GM21529 (cell line): Measurements from ENCODE around the gene HMGXB3.

Source experiments
- ATAC-seq: cut with Tn5 transposase; IDR thresholded peaks from one replicate; pipeline ENCODE4 v1.9.1; 2021; ENCODE audit not compliant: unreplicated experiment

HMGXB3 gene, protein sequence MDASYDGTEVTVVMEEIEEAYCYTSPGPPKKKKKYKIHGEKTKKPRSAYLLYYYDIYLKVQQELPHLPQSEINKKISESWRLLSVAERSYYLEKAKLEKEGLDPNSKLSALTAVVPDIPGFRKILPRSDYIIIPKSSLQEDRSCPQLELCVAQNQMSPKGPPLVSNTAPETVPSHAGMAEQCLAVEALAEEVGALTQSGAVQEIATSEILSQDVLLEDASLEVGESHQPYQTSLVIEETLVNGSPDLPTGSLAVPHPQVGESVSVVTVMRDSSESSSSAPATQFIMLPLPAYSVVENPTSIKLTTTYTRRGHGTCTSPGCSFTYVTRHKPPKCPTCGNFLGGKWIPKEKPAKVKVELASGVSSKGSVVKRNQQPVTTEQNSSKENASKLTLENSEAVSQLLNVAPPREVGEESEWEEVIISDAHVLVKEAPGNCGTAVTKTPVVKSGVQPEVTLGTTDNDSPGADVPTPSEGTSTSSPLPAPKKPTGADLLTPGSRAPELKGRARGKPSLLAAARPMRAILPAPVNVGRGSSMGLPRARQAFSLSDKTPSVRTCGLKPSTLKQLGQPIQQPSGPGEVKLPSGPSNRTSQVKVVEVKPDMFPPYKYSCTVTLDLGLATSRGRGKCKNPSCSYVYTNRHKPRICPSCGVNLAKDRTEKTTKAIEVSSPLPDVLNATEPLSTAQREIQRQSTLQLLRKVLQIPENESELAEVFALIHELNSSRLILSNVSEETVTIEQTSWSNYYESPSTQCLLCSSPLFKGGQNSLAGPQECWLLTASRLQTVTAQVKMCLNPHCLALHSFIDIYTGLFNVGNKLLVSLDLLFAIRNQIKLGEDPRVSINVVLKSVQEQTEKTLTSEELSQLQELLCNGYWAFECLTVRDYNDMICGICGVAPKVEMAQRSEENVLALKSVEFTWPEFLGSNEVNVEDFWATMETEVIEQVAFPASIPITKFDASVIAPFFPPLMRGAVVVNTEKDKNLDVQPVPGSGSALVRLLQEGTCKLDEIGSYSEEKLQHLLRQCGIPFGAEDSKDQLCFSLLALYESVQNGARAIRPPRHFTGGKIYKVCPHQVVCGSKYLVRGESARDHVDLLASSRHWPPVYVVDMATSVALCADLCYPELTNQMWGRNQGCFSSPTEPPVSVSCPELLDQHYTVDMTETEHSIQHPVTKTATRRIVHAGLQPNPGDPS (N-terminal part only)

DNA sequence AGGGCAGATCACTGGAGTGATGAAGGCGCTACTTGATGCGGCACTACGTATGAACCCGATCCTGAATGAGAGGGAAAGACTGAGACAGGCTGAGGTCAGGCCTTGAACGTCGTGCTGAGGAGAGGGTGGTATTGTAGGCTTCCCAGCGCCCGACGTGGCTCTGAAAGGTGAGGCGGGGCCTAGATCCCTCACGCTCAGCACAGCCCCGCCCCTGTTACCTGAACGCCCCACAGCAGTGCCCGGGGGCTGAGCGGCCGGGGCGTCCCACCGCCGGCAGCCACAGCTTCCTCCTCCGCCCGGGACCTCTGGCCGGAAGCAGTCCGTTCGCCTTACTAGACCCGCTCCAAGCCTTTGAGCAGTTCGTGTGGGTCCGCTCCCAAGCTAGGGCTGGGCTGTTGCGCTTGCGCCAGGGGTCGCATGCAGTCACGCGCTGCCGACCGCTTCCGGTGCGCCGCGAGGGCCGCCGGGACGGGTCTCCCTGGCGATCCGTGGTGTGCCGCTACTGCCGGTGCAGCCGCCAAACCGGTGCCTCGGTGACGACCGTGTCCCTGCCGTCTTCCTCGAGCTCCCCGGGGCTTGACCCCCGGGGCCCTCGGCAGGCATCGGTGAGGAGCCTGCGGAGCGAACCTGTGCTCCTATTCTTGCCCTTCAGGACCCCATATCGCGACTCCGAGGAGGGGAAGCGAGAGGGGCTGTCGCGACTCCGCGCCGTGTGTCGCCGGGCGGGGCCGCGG lies at the start of gene HMGXB3, which contains the start of gene TIGD6:
Gene HMGXB3, plus strand, starts transcription at position 484 of the 734 bp plus-strand sequence. CDS start 4,114 bp downstream, outside the sequence.
Gene TIGD6, minus strand, starts transcription at position 399 of the 734 bp plus-strand sequence. CDS start 4,306 bp downstream, outside the sequence.
- peak; percentile 83 for ATAC-seq

DNA sequence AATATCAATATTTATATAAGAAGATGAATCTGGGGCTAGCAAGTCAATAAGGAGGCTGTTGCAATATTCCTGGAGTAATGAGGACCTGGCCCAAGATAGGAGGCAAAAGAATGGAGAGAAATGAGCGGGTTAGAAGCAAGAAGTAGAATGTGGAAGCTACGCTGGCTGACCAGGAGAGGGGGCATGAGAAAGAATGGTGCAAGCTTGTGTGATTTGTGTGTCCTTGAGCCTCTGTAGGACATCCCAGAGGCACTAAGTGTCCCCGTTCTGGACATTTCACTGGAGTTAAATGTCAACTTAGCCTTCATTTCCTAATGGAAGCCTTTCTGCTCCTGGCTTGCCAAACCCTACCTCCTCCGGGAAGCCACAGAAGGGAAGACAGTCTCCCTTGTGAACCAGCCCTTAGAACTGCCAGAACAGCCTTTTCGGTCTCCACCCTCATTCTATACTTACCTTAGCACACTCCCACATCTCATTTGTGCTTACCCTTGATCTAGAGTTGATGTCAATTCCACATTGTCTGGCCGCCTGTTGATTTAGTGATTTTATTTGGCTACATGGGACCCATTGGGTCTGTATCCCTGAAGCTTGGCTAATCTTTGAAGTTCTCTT lies 49.3 kb upstream of the HMGXB3 start:
- no peak for ATAC-seq

DNA sequence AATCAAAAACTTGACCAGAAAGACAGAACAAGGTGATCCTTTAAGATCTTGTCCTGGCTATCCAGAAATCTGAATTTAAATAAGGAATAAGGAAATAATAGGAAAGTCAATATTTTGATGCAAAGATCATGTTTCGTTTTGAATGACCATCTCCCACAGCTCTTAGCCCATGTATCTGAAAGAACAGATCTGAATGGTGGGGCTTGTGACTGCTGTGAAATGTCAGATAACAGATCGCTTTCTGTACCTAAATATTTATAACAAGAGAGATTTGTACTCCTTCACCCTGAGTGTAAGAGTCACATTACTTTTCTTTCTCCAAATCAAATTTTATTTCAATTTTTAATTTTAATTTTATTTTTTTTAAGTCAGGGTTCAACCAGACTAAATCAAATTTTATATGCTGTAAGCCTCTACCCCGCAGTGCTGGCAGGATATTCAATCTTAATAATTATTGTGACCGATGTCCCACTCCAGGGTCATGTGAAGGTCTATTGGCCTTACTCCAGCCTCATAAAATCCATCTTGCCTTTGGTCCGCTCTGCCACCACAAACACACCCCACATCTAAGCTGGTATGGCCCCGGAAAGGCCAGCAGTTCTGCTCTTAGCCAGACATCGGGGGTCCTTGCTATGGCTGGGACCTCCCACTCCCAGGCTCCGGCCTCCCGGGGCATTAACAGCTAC lies 47.0 kb upstream of the HMGXB3 start:
- ATAC-seq = no peak

DNA sequence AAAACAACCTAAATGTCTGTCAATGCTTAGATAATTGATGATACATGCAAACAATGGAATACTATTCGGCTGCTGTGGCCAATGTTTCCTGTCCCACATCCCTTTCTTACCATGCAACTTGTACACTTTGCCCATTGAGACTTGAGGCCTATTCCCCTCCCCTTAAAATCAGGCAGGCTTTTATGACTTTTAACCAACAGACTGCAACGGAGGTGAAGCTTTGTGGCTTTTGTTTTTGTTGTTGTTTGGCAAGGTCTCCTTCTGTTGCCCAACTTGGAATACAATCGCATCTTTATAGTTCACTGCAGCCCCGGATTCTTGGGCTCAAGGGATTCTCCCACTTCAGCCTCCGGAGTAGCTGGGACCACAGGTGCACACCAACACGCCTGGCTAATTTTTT lies 45.7 kb upstream of the HMGXB3 start:
- no peak for ATAC-seq

DNA sequence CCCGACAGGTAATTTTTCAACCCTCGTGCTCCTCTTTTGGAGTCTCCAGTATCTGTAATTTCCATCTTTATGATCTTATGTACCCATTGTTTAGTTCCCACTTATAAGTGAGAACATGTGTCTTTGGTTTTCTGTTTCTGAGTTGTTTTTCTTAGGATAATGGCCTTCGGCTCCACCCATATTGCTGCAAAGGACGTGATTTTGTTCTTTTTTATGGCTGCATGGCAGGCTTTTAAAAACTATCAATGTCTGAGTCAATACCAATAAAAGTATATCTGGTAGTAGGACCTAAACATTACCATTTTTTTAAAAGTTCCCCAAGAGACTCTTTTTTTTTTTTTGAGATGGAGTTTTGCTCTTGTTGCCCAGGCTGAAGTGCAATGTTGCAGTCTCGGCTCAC lies 43.9 kb upstream of the HMGXB3 start:
- no peak for ATAC-seq

DNA sequence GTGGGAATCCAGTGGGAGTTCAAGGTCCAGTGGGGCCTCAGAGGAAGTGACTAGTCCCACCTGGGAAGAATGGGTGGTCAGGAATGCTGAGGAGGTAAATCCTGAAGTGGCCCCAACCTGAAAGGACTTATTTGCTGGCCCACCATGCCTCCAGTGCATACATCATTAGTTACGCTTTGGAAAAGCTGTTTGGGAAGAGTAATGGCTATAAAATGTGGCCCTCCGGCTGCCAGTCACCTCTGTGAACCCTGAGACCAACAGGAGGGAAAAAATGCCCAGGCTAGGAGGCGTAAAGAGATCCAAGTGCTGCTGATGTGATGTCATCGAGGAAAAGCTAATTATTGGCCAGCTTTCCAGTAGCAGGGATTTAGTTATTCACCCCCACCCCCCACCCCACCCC lies 42.7 kb upstream of the HMGXB3 start:
- ATAC-seq = no peak

DNA sequence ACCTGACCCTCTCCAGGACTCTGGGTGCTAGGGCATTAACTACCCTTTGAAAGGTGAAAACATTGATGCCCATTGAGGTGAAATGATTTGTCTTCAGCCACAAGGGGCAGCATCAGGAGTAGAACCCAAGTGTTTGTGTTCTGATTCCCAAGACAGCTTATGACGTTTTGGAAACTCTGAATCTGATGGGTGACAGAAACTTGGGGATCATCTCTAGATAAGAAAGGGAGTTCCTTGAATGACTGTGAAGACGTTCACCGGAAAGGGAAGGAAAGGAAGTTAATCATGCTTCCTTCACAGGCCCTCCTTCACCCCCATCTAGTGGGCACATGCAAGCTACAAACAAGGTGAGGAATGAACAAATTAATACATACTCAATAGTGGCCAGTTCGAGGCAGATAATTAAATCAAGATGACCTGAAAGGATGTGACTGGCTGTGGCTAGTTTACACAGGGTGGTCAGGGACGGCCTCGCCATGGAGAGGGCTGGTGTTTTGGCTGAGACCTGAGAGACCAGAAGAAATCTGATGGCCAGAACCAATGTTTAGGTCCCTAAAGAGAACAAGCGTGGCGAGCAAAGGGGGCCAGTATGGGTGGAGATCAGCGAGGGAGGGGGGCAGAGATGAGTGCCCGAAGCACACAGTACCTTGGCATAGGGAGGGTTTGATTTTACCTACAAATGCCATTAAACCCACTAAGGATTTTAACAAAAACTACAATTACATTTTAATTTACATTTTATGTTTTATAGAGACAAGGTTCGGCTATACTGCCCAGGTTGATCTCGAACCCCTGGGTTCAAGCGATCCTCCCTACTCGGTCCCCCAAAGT lies 40.9 kb upstream of the HMGXB3 start:
- peak; percentile 21 for ATAC-seq

DNA sequence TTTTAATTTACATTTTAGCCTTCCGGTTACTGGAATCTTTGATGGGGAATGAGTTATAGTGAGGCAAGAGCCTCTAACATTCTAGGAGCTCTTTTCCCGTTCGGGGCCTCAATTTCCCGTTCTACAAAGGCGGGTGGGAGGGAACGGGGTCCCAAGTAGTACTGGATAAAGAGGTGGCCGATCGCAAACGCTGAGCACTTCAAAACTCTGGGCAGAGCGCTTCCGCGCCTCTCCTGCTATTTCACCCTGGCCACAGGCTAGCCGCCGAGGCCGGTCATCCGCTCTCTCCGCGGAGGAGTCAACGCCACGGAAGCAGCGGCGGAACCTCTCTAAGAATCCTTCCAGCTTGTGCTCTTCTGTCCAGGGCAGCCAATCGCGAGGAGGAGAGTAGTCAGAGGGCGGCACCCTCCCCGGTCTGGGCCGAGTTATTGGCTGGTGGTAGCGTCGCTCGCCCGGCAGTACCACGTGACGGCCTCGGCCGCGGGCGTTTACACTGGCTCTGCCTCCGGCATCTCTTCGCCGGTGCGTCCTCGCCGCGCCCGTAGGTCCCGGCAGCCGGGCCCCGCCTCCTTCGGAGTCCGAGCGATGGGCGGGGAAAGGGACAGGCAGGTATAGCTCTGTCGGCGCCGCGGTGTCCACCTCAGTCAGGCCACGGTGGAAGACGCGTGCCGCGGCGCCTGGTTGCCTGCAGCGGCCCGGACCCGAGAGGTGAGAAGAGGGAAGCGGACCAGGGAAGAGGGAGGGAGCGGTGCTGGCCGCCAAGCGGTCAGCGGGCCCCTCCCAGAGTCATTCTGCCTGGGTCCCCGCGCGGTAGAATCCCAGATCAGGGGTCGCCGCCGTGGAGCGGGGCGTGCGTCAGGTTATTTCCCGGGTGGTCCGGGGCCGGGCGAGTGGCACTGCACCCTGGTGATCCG lies 40.0 kb upstream of the HMGXB3 start, which contains the start of gene SLC26A2:
Gene SLC26A2, plus strand, starts transcription at position 487 of the 914 bp plus-strand sequence. CDS start 16,895 bp downstream, outside the sequence.
- peak; percentile 97 for ATAC-seq

DNA sequence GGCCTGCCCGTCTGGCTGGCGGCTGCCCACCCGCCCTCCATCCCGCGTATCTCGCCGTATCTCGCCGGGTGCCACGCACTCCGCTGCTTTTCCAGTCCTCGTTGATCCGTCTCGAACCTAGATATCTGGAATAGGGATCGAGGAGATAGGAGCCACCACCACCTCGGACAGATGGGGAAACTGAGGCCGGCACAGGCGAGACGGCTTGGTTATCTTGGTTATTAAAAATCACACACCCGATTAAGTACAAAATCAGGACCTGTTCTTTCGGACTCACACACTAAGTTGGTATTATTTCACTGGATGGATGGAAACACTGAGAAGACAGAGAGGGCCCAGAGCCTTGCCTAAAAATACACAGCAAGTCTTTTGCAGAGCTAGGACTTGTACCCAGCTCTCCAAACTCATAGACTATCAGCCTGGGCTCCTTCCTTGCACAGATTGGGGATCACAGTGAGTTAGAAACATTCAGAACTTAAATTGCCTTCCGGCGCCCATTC lies 39.3 kb upstream of the HMGXB3 start:
- ATAC-seq = no peak

DNA sequence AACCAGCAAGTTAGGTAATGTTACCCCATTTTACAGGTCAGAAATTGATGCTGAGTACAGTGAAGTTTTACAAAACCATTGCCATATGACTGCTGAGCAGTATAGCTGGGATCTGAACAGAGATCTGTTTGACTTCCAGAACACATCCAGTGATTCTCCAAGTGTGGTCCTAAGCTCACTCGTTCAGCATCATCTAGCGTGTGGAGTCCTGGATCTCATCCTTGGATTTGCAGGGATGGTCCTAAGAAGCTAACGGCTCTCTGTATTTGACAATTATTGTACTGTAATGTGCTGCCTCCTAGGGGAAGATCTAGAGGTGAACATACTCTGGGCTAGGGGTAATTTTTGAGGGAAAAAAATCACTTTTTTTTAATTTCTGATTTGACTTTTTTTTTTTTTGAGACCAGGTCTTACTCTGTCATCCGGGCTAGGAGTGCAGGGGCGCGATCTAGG lies 38.6 kb upstream of the HMGXB3 start:
- ATAC-seq = no peak

DNA sequence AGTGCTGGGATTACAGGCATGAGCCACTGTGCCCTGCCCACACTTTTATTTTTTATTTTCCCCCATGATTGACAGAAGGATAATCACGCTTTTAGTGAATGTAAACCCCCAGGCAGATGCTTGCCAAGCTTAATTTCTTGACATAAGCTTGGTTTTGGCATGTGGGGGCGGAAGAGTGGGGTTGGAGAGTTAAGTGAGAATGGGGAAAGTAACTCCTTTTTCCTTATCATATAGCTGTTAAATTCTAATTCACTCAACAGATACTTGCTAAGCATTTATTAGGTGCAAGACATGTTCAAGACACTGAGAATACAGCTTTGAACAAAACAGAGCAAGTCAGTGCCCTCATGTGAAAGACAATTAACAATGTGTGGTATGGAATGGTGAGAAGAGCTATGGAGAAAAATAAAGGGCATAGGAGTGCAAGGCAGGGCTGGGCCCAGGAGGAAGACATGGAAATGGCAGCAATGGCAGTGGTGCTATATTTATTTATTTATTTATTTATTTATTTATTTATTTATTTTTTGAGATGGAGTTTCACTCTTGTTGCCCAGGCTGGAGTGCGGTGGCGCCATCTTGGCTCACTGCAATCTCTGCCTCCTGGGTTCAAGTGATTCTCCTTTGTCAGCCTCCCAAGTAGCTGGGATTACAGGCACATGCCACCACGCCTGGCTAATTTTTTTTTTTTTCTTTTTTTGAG lies 37.8 kb upstream of the HMGXB3 start:
- no peak for ATAC-seq

DNA sequence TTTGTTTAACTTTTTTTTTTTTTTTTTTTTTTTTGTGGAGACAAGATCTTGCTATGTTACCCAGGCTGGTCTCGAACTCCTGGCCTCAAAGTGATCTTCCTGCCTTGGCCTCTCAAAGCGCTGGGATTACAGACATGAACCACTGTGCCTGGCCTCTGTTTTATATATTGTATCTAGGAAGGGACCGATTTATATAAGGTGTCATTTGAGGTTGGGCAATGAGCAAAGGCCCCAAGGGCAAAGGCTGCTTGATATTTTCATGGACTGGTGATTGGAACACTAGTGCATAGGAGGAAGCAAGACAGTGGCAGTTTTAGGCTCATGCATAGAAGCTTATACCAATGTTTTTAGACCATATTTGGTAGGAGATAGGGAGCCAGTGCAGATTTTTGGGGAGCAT lies 36.8 kb upstream of the HMGXB3 start:
- no peak for ATAC-seq

DNA sequence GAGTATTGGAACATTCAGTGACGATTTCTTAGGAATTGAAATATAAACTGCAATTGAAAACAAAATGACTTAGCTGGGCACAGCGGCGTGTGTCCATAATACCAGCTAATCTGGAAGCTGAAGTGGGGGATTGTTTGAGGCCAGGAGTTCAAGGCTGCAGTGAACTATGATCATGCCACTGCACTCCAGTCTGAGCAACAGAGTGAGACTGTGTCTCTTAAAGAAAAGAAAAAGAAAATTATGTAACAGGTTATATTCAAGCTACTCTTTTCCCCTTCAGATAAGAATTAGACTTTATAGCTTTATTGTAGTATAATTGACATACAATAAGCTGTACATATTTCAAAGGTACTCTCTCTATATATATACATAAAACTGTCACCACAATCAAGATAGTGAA lies 33.6 kb upstream of the HMGXB3 start:
- ATAC-seq = no peak

DNA sequence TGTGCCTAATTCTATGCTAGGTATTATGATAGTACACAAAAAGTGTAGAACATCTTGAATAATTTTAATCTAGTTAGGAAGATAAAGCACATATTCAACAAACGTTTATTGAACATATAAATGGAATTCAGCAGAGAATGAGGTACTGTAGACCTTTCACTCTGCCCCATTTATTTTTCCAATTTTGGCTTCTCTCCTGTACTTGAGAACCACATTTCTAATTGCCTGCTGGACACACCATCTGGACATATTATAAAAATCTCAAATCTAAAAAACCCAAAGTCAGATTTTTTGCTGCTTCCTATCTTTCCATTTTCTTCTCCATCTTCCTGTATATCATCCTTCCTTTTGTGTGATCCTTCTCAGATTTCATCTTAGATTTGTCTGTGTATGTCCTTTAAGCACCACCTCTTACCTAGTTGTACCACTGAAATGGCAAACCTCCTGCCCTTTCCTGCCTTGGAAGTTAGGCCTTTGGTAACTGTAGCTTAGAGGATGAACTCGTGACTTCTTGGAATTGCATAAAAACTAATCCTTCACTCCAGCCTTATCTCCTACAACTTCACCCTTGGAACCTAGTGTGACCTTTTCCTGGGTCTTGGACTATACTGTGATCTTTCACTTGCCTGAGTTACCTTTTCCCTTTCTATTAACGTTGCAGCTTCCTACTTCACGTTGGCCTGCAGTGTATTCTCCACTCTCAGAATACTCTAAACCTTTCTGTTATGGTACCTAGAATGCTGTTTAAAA lies 31.2 kb upstream of the HMGXB3 start:
- ATAC-seq = no peak

DNA sequence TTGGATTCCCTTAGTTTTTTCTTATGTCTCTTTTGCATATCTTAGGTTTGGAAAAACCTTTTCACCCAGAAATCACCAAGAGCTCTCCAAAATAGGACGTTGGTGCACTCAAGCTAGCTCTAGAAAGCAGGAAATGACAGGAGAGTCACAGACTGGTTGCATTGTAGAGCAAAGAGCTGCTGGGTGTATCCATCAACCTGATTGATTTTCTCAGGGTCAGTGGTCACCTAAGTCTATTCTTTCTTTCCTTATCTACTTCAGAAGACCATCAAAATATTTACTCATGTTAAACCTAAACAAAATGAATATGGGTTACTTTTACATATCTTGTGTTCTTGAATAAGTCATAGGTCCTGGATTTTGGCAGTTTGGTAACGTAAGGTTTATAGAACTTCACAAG lies 25.1 kb upstream of the HMGXB3 start:
- no peak for ATAC-seq

DNA sequence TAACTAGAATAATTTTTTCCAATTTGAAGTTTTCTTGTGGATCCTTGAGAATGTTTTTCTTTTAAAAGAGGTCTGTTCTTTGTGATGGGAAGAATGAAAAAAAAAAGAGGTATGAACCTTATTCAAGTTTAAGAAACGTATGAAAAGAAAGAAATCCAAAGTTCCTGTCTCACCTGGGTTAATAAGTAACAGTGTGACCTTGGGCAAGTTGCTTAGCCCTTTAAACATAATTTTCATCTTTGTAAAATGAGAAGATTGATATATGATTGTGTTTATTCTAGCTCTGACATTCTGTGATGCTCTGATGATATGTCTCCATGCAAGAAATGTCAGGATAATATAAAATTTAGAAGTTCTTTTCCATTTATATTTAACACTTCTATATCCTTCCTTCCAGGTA lies 20.6 kb upstream of the HMGXB3 start:
- ATAC-seq = no peak
